IMR-90 (cell line): Measurements from ENCODE around the gene RASGRP4. TPM values are rescaled to one million over a fixed set of nuclear protein-coding genes. Genes with fewer than 3 reads are reported as not detected.

ENCODE experiments used
- ATAC-seq: fragments of 200-7000 bp; cut with Tn5 transposase; 2 replicates; pipeline ENCODE4 v1.9.1; 2020; ENCODE audit warnings: low read depth, mild to moderate bottlenecking, moderate library complexity
- BruUV-seq: library from RNA; stranded (reverse); fragments of 400-500 nt; replicated peaks from 2 replicates; lab custom pipeline; 2021; lab: Mats Ljungman, UMichigan
- CTCF ChIA-PET: fragments of 300-600 bp; formaldehyde crosslinking; extraction: SDS; loops from one replicate; lab custom pipeline; 2021; ENCODE audit warnings: antibody characterized with exemption; lab: Yijun Ruan, JAX
- POLR2A ChIA-PET: fragments of 300-600 bp; sonication (Branson Sonifier 250); formaldehyde crosslinking; loops from one replicate; lab custom pipeline; 2022; ENCODE audit warnings: antibody characterized with exemption; ENCODE audit not compliant: unreplicated experiment; lab: Charles Lee
- DNase-seq: peaks from one replicate; pipeline ENCODE4 v3.0.0; 2013
- H2AFZ ChIP-seq: replicated peaks from 2 replicates; pipeline ENCODE3; 2013; ENCODE audit warnings: low read length, mild to moderate bottlenecking; ENCODE audit not compliant: poor library complexity
- H2AK5ac ChIP-seq: 2 replicates; pipeline ENCODE4 v1.6.1; 2013; ENCODE audit warnings: low read depth, low read length, inconsistent platforms
- H2AK9ac ChIP-seq: replicated peaks from 2 replicates; pipeline ENCODE3; 2013; ENCODE audit warnings: mild to moderate bottlenecking, low read depth, low read length, moderate library complexity; ENCODE audit not compliant: poor library complexity
- H2BK120ac ChIP-seq: 2 replicates; pipeline ENCODE4 v1.6.1; 2013; ENCODE audit warnings: low read depth, low read length, inconsistent platforms
- H2BK15ac ChIP-seq: 3 replicates; pipeline ENCODE4 v1.6.1; 2013; ENCODE audit warnings: low read depth, low read length, inconsistent platforms
- H2BK20ac ChIP-seq: 2 replicates; pipeline ENCODE4 v1.6.1; 2013; ENCODE audit warnings: low read depth, mild to moderate bottlenecking, inconsistent platforms, low read length, moderate library complexity
- H2BK5ac ChIP-seq: 2 replicates; pipeline ENCODE4 v1.6.1; 2013; ENCODE audit warnings: mild to moderate bottlenecking, low read depth, low read length, inconsistent platforms; ENCODE audit not compliant: poor library complexity, severe bottlenecking
- H3K14ac ChIP-seq: replicated peaks from 2 replicates; pipeline ENCODE4 v1.6.1; 2013; ENCODE audit warnings: low read depth, low read length, inconsistent platforms
- H3K18ac ChIP-seq: 2 replicates; pipeline ENCODE4 v1.6.1; 2013; ENCODE audit warnings: low read depth, low read length, control low read depth
- H3K23ac ChIP-seq: 2 replicates; pipeline ENCODE4 v1.6.1; 2013; ENCODE audit warnings: low read depth, low read length, inconsistent platforms
- H3K27ac ChIP-seq: 2 replicates; pipeline ENCODE4 v1.5.1; 2013; ENCODE audit warnings: mild to moderate bottlenecking, control low read depth, low read length; ENCODE audit not compliant: insufficient read depth
- H3K27me3 ChIP-seq: 2 replicates; pipeline ENCODE4 v1.6.1; 2013; ENCODE audit warnings: low read length; ENCODE audit not compliant: control insufficient read depth, insufficient read depth
- H3K36me3 ChIP-seq: 2 replicates; pipeline ENCODE4 v1.6.1; 2013; ENCODE audit warnings: low read length, mixed read lengths; ENCODE audit not compliant: control insufficient read depth, insufficient read depth
- H3K4ac ChIP-seq: 2 replicates; pipeline ENCODE4 v1.6.1; 2013; ENCODE audit warnings: low read depth, low read length, inconsistent platforms
- H3K4me1 ChIP-seq: 2 replicates; pipeline ENCODE4 v1.6.1; 2013; ENCODE audit warnings: low read length, mixed read lengths; ENCODE audit not compliant: control insufficient read depth, insufficient read depth
- H3K4me2 ChIP-seq: 2 replicates; pipeline ENCODE4 v1.6.1; 2013; ENCODE audit warnings: low read depth, mild to moderate bottlenecking, control low read depth, low read length, moderate library complexity
- H3K4me3 ChIP-seq: 2 replicates; pipeline ENCODE4 v1.5.1; 2013; ENCODE audit warnings: low read depth, mild to moderate bottlenecking, control low read depth, low read length, moderate library complexity; ENCODE audit not compliant: insufficient read depth
- H3K56ac ChIP-seq: 2 replicates; pipeline ENCODE4 v1.6.1; 2013; ENCODE audit warnings: low read length, inconsistent platforms; ENCODE audit not compliant: insufficient read depth; ENCODE audit errors: extremely low read depth
- H3K79me1 ChIP-seq, 2 experiments: 2 replicates each; pipeline ENCODE4 v1.6.1; 2013; ENCODE audit warnings: low read length in 2 of 2, inconsistent platforms in 1 of 2, low read depth in 1 of 2
- H3K9ac ChIP-seq: 2 replicates; pipeline ENCODE4 v1.6.1; 2013; ENCODE audit warnings: low read depth, low read length, control low read depth
- H3K9me1 ChIP-seq: 2 replicates; pipeline ENCODE4 v1.6.1; 2013; ENCODE audit warnings: low read length, inconsistent platforms; ENCODE audit not compliant: insufficient read depth
- H3K9me3 ChIP-seq: 2 replicates; pipeline ENCODE4 v1.6.1; 2013; ENCODE audit warnings: low read length; ENCODE audit not compliant: control insufficient read depth, insufficient read depth
- H4K20me1 ChIP-seq: 2 replicates; pipeline ENCODE4 v1.6.1; 2013; ENCODE audit warnings: low read length, inconsistent platforms; ENCODE audit not compliant: insufficient read depth
- H4K5ac ChIP-seq: 2 replicates; pipeline ENCODE4 v1.6.1; 2013; ENCODE audit warnings: mild to moderate bottlenecking, low read depth, low read length, control low read depth
- H4K8ac ChIP-seq, 2 experiments: 2 replicates each; pipeline ENCODE4 v1.6.1; 2013; ENCODE audit warnings: low read depth in 2 of 2, low read length in 2 of 2, control low read depth in 1 of 2, inconsistent platforms in 1 of 2
- H4K91ac ChIP-seq: 2 replicates; pipeline ENCODE4 v1.6.1; 2013; ENCODE audit warnings: low read depth, low read length, inconsistent platforms; ENCODE audit not compliant: insufficient read depth
- BHLHE40 ChIP-seq: fragments of 150-350 bp; IDR thresholded peaks from 2 replicates; pipeline ENCODE4 v1.6.1; 2016; ENCODE audit warnings: mild to moderate bottlenecking, low read depth, low read length
- CEBPB ChIP-seq: IDR thresholded peaks from 2 replicates; pipeline ENCODE4 v1.6.1; 2012; ENCODE audit warnings: low read depth, low read length, improper control_type of control experiment
- CHD1 ChIP-seq: IDR thresholded peaks from 2 replicates; pipeline ENCODE4 v1.6.1; 2012; ENCODE audit warnings: low read depth, low read length, improper control_type of control experiment
- FOS ChIP-seq: fragments of 150-350 bp; IDR thresholded peaks from 2 replicates; pipeline ENCODE4 v1.6.1; 2016; ENCODE audit warnings: low read depth, low read length
- MAFK ChIP-seq: IDR thresholded peaks from 2 replicates; pipeline ENCODE4 v1.6.1; 2012; ENCODE audit warnings: low read depth, low read length, improper control_type of control experiment
- MAZ ChIP-seq: IDR thresholded peaks from 2 replicates; pipeline ENCODE4 v1.6.1; 2012; ENCODE audit warnings: low read depth, mild to moderate bottlenecking, low read length, improper control_type of control experiment, moderate library complexity, borderline replicate concordance
- MXI1 ChIP-seq: IDR thresholded peaks from 2 replicates; pipeline ENCODE4 v1.6.1; 2012; ENCODE audit warnings: low read depth, mild to moderate bottlenecking, low read length, moderate library complexity, borderline replicate concordance
- NFE2L2 ChIP-seq: fragments of 150-350 bp; IDR thresholded peaks from 2 replicates; pipeline ENCODE4 v1.6.1; 2016; ENCODE audit warnings: low read depth, mild to moderate bottlenecking, low read length
- POLR2A ChIP-seq: IDR thresholded peaks from 2 replicates; pipeline ENCODE4 v1.6.1; 2012; ENCODE audit warnings: mild to moderate bottlenecking, low read depth, low read length
- RAD21 ChIP-seq: IDR thresholded peaks from 2 replicates; pipeline ENCODE4 v1.6.1; 2012; ENCODE audit warnings: low read length, improper control_type of control experiment
- RCOR1 ChIP-seq: IDR thresholded peaks from 2 replicates; pipeline ENCODE4 v1.6.1; 2012; ENCODE audit warnings: mild to moderate bottlenecking, low read length, improper control_type of control experiment; ENCODE audit not compliant: insufficient replicate concordance
- RFX5 ChIP-seq: IDR thresholded peaks from 2 replicates; pipeline ENCODE4 v1.8.0; 2012; ENCODE audit warnings: low read depth, mild to moderate bottlenecking, low read length, moderate library complexity
- SMC3 ChIP-seq: fragments of 150-350 bp; IDR thresholded peaks from 2 replicates; pipeline ENCODE4 v1.6.1; 2016; ENCODE audit warnings: low read depth, mild to moderate bottlenecking, antibody characterized with exemption, low read length, moderate library complexity
- USF2 ChIP-seq: fragments of 150-350 bp; IDR thresholded peaks from 2 replicates; pipeline ENCODE4 v1.6.1; 2017; ENCODE audit warnings: mild to moderate bottlenecking, antibody characterized with exemption, low read length, low read depth
- WGBS, 2 experiments: methylation state at CpG; one replicate each; pipeline versions ENCODE4 v1.1.5 to v1.1.7; 2013; ENCODE audit warnings: missing lambda C conversion rate in 2 of 2; ENCODE audit not compliant: insufficient read length in 1 of 2; ENCODE audit errors: extremely low coverage in 2 of 2; 5-methylcytosine and 5-hydroxymethylcytosine counted together
- dilution Hi-C: fragments of 300-500 bp; cut with HindIII; formaldehyde crosslinking; loops from one replicate; pipeline ENCODE4 v1.14.3; 2018; ENCODE audit warnings: low sequenced_read_pairs; ENCODE audit not compliant: unreplicated experiment
- in situ Hi-C: fragments of 300-500 bp; cut with MboI; formaldehyde crosslinking; loops from 3 replicates; pipeline ENCODE4 v1.14.3; 2019; ENCODE audit warnings: low sequenced_read_pairs, inconsistent platforms, mixed read lengths
- intact Hi-C: fragments of 100-400 bp; cut with micrococcal nuclease; formaldehyde crosslinking; loops from 2 replicates; pipeline ENCODE4 v1.10.0; 2022
- polyA plus RNA-seq, 3 experiments: library from polyadenylated mRNA; depleted of rRNA; stranded (reverse); fragments of >200 nt; gene quantifications; 2 replicates each; pipeline ENCODE4 v1.2.3, GENCODE V29; 2012; ENCODE audit warnings: low replicate concordance in 1 of 3
- total RNA-seq: library from RNA; depleted of rRNA; stranded (reverse); fragments of >200 nt; gene quantifications from 2 replicates; pipeline ENCODE4 v1.2.3, GENCODE V29; 2012
- TF ChIP-seq, protein P1 (sequence below): fragments of 150-350 bp; IDR thresholded peaks from 2 replicates; pipeline ENCODE4 v1.6.1; 2016; ENCODE audit warnings: low read depth, mild to moderate bottlenecking, low read length, moderate library complexity, borderline replicate concordance

The RASGRP4 gene
- total and polyA plus RNA-seq, 2 of the 4 experiments (the other 2 are of a cell fraction): not detected

- H3K4ac ChIP-seq: no peak overlapping the region
- H2BK5ac ChIP-seq: no peak overlapping the region
- H2AK5ac ChIP-seq: no peak overlapping the region
- no peak overlapping the region for H3K23ac ChIP-seq
- H2BK15ac ChIP-seq: no peak overlapping the region
- in situ Hi-C loops (loop anchor here (25.0 kb wide), 1 partner anchor 519 kb away; the partner anchor contains the start of genes MRPS12 and SARS2), dilution Hi-C loops (no loop called here), intact Hi-C loops (no loop called here)
- no peaks in the 10 kb centered on the region for H3K36me3 ChIP-seq
- H3K4me2 ChIP-seq: peak overlapping the region; percentile 56; the same call in 1 of the 2 replicates
- no peak overlapping the region for H3K9ac ChIP-seq
- H3K56ac ChIP-seq: no peak overlapping the region
- peaks cover 32% of the 10 kb centered on the region for H3K27me3 ChIP-seq
- WGBS, 2 experiments: 8% methylated on average over 27 of the region's 49 CpGs; no CpG with 5 or more reads in 1 of the 2 experiments
- H3K79me1 ChIP-seq: no peaks in the 10 kb centered on the region
- ATAC-seq: peak; percentile 62; the same call in 1 of the 2 replicates
- H3K27ac ChIP-seq: no peak overlapping the region
- H2AK9ac ChIP-seq: no peak overlapping the region
- H2BK20ac ChIP-seq: no peak overlapping the region
- no peak overlapping the region for H3K18ac ChIP-seq
- H4K8ac ChIP-seq: no peak overlapping the region
- H2AFZ ChIP-seq: peak overlapping the region; percentile 60
- no peak overlapping the region for H4K5ac ChIP-seq
- ChIA-PET CTCF (interaction anchor here (1.0 kb wide), 1 partner anchor 13 kb away, joined by 4 read pairs; no protein-coding TSS in a partner anchor), POLR2A (no interaction called here)
- no peaks in the 10 kb centered on the region for H4K20me1 ChIP-seq
- H3K4me1 ChIP-seq: no peaks in the 10 kb centered on the region
- no peaks in the 10 kb centered on the region for H3K9me3 ChIP-seq
- H4K91ac ChIP-seq: no peak overlapping the region
- H3K9me1 ChIP-seq: peaks cover 6% of the 10 kb centered on the region; the same call in 1 of the 2 replicates
- no peak for DNase-seq
- no peak overlapping the region for H3K4me3 ChIP-seq
- BruUV-seq: no TSS peak
- no peak overlapping the region for H2BK120ac ChIP-seq
- H3K14ac ChIP-seq: no peak overlapping the region
- TF ChIP-seq, protein P1, sequence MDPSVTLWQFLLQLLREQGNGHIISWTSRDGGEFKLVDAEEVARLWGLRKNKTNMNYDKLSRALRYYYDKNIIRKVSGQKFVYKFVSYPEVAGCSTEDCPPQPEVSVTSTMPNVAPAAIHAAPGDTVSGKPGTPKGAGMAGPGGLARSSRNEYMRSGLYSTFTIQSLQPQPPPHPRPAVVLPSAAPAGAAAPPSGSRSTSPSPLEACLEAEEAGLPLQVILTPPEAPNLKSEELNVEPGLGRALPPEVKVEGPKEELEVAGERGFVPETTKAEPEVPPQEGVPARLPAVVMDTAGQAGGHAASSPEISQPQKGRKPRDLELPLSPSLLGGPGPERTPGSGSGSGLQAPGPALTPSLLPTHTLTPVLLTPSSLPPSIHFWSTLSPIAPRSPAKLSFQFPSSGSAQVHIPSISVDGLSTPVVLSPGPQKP: no peak
- TF ChIP-seq CEBPB (no peak), NFE2L2 (no peak), MXI1 (no peak), CHD1 (no peak), FOS (no peak), POLR2A (no peak), RCOR1 (no peak), RFX5 (no peak), MAFK (no peak), MAZ (no peak), SMC3 (no peak), RAD21 (no peak), USF2 (no peak), BHLHE40 (no peak)
Observed at GRCh38 chr19:38417544-38418506, 8.2 kb downstream of the RASGRP4 start.
